Stomach (tissue), 9 donors: ENCODE data around the gene TOMM34. TPM values are rescaled to one million over a fixed set of nuclear protein-coding genes. Genes with fewer than 3 reads are reported as not detected.

ENCODE experiments used
- DNase-seq, 2 donors: peaks; one replicate each; pipeline versions ENCODE4 v3.0.0 to v3.0.0-alpha.2; 2013 to 2019
- H3K27ac ChIP-seq, 5 donors: fragments of 200-600 bp in 4 of 5; sonication (generic) in 4 of 5; one replicate each; pipeline ENCODE4 v1.5.1; 2013 to 2019; ENCODE audit warnings: mild to moderate bottlenecking in 1 of 5, moderate library complexity in 1 of 5
- H3K27me3 ChIP-seq, 3 donors: fragments of 200-600 bp; sonication (generic); one replicate each; pipeline ENCODE4 v1.5.1; 2017 to 2019; ENCODE audit warnings: mixed run types in 1 of 3
- H3K36me3 ChIP-seq, 4 donors: fragments of 200-600 bp; sonication (generic); 1 replicate in 3 of 4; 2 replicates in 1 of 4; pipeline ENCODE4 v1.5.1; 2016 to 2019
- H3K4me1 ChIP-seq, 4 donors: fragments of 200-600 bp; sonication (generic); one replicate each; pipeline ENCODE4 v1.5.1; 2016 to 2019
- H3K4me3 ChIP-seq, 4 donors: fragments of 200-600 bp; sonication (generic) in 3 of 4; one replicate each; pipeline ENCODE4 v1.5.1; 2016 to 2019; ENCODE audit warnings: mild to moderate bottlenecking in 1 of 4
- H3K9me3 ChIP-seq, 4 donors: fragments of 200-600 bp; sonication (generic); one replicate each; pipeline ENCODE4 v1.5.1; 2016 to 2019
- EP300 ChIP-seq: sonication (generic); formaldehyde crosslinking; IDR thresholded peaks from one replicate; pipeline ENCODE4 v1.6.1; 2017; ENCODE audit warnings: antibody characterized with exemption
- POLR2A ChIP-seq, 4 donors: fragments of 450-650 bp; IDR thresholded peaks; one replicate each; pipeline ENCODE4 v1.6.1; 2016; ENCODE audit warnings: antibody characterized with exemption in 4 of 4, control low read depth in 2 of 4, mild to moderate bottlenecking in 1 of 4, moderate library complexity in 1 of 4
- POLR2AphosphoS5 ChIP-seq, 3 donors: sonication (generic); formaldehyde crosslinking; IDR thresholded peaks; one replicate each; pipeline ENCODE4 v1.6.1; 2016; ENCODE audit warnings: antibody characterized with exemption in 3 of 3
- WGBS, 5 donors: extraction: QIAGEN DNeasy Blood & Tissue Kit in 3 of 5; methylation state at CpG; one replicate each; pipeline versions ENCODE4 v1.1.5 to v1.1.7; 2013 to 2018; 5-methylcytosine and 5-hydroxymethylcytosine counted together
- intact Hi-C: fragments of 100-400 bp; cut with DNase I; formaldehyde crosslinking; loops from one replicate; pipeline ENCODE4 v1.15.1; 2023; ENCODE audit warnings: low total_unique reads
- polyA plus RNA-seq, 3 donors: library from polyadenylated mRNA; stranded (reverse); fragments of 200-250 nt; gene quantifications; one replicate each; pipeline ENCODE4 v1.2.3, GENCODE V29; 2013
- total RNA-seq, 5 donors: library from RNA; depleted of rRNA; stranded (reverse); fragments of >200 nt; gene quantifications; one replicate each; pipeline versions ENCODE4 v1.1.0 to v1.2.3, GENCODE V29; 2014 to 2016
- TF ChIP-seq, protein P1 (sequence below), 7 experiments: fragments of 450-650 bp in 4 of 7; fragments of 200-600 bp in 3 of 7; sonication (generic) in 3 of 7; IDR thresholded peaks; one replicate each; pipeline ENCODE4 v1.5.1; 2016 to 2019; ENCODE audit warnings: antibody characterized with exemption in 7 of 7, control low read depth in 2 of 7, mild to moderate bottlenecking in 1 of 7
- donor health status: healthy with polysubstance abuse.
- donor health status: Bipolar disorder and iron deficiency.
- donor health status: healthy.

The TOMM34 gene
- total and polyA plus RNA-seq, 8 donors, result 1.7 to 15.7 (median 9.7) TPM

DNA sequence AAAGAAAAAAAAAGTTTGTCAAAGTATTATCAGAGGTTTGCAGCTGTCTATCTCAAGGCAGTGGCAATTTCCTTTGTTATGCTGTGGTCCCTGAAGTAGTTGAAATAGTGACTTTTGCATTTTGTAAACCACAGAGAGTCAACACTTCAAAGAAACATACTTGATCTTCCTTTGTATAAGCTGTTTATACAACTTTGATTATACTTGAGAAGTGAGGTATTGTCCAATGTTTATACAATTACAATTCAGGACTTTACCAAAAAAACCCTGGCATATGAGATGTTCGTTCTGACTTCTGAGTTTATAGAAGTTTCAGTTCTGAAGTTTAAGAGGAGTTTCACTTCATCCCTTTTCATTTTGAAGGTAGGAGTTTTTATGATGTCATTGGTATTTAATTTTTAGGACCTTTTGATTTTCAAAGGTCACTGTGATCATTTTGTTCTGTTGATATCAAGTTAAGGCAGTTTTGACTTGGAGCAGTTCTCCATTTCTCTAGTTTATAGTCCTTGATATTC lies 10.1 kb upstream of the TOMM34 start:
- TF ChIP-seq, protein P1, sequence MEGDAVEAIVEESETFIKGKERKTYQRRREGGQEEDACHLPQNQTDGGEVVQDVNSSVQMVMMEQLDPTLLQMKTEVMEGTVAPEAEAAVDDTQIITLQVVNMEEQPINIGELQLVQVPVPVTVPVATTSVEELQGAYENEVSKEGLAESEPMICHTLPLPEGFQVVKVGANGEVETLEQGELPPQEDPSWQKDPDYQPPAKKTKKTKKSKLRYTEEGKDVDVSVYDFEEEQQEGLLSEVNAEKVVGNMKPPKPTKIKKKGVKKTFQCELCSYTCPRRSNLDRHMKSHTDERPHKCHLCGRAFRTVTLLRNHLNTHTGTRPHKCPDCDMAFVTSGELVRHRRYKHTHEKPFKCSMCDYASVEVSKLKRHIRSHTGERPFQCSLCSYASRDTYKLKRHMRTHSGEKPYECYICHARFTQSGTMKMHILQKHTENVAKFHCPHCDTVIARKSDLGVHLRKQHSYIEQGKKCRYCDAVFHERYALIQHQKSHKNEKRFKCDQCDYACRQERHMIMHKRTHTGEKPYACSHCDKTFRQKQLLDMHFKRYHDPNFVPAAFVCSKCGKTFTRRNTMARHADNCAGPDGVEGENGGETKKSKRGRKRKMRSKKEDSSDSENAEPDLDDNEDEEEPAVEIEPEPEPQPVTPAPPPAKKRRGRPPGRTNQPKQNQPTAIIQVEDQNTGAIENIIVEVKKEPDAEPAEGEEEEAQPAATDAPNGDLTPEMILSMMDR (IDR thresholded peaks at IDR 0.05), result no peak
- no peak for TF ChIP-seq POLR2A (IDR thresholded peaks at IDR 0.05)
- no peak for TF ChIP-seq POLR2AphosphoS5 (IDR thresholded peaks at IDR 0.05)
- no peak for TF ChIP-seq EP300
- DNase-seq, result peak in 1 of 2 donors; percentile 16
- 14 to 34% (median 23%) methylated on average over 1 of the region's 1 CpG for WGBS, 5 donors
- H3K27me3 ChIP-seq, result no peaks in the 10 kb centered on the region
- peak overlapping the region in 4 of 5 donors; percentile 31 to 90 (median 36) for H3K27ac ChIP-seq
- H3K4me1 ChIP-seq, result peaks cover 14 to 46% (median 38%) of the 10 kb centered on the region in 4 donors
- peaks cover 14 to 35% (median 34%) of the 10 kb centered on the region in 4 donors for H3K36me3 ChIP-seq
- intact Hi-C loops, result no loop called here
- no peak overlapping the region for H3K4me3 ChIP-seq
- no peaks in the 10 kb centered on the region for H3K9me3 ChIP-seq

DNA sequence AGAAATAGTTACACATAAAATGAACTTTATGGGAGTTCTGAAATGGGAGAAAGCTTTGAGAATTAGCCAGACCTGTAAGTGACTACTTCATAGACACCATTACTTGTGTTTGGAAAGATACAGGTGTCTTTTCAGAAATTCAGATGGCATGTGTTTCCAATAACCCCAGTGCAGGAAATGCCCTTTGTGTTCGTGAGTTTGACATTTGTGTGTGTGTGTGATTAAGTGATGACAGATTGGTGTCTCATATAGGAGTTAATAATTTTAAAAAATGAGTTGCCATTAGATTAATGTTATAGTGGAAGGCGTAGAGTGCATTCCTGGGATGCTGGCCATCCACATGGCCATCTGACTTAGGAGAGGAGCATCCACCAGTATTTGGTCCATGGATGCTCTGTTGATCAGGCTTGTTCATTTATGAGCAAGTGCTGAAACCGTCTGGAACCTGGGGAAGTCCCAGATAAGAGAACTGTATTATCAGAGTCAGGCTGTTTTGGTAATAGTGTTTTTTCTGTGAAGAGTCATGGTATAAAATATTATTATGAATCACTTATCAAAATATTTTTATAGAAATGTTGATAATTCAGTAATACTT lies 9.2 kb upstream of the TOMM34 start:
- Histone ChIP-seq H3K27ac (peak overlapping the region in 3 of 5 donors; percentile 31 to 90 (median 40)), H3K4me1 (peaks cover 14 to 46% (median 38%) of the 10 kb centered on the region in 4 donors), H3K4me3 (no peak overlapping the region), H3K9me3 (no peaks in the 10 kb centered on the region), H3K27me3 (no peaks in the 10 kb centered on the region), H3K36me3 (peaks cover 5 to 26% (median 25%) of the 10 kb centered on the region in 4 donors)
- DNase-seq, result no peak
- WGBS, 5 donors, result 42 to 51% (median 46%) methylated on average over 3 of the region's 3 CpGs
- intact Hi-C loops, result no loop called here
- no peak for TF ChIP-seq EP300
- TF ChIP-seq, protein P1 (IDR thresholded peaks at IDR 0.05), result no peak
- no peak for TF ChIP-seq POLR2A (IDR thresholded peaks at IDR 0.05)
- no peak for TF ChIP-seq POLR2AphosphoS5 (IDR thresholded peaks at IDR 0.05)

DNA sequence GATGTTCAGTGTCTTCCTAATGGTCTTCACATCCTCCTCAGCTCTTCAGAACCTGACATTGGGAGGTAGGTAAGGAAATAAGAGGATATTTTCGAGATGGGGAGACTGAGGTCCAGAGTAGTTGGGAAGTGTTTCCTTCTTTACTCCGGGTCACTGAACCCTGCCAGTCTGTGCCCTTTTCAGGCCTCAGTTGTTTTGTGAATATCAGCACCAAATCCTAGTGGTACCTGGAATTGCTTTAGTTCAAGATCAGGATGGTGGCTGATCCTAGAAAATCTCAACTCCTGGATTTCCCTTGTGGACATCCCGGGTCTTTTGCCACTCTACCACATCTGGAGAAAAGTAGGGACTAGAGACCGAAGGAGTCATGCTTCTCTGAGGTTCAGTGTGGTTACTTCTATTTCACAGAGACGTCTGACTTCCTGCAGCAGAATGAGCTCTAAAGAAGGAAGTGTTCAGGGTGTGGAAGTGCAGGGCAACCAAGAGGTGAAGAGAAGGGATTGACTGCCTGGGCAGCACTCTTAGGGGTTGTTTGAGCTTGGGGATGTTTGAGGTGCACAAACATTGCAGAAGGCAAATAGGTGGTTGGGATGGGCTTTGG lies 7.1 kb upstream of the TOMM34 start:
- peak overlapping the region; percentile 73 to 93 (median 82) for H3K4me3 ChIP-seq
- peak overlapping the region; percentile 77 to 91 (median 90) for H3K27ac ChIP-seq
- peak in 1 of 2 donors; percentile 53 for DNase-seq
- H3K9me3 ChIP-seq, result no peaks in the 10 kb centered on the region
- intact Hi-C loops, result no loop called here
- peak in 2 of 3 donors; percentile 61 to 69 for TF ChIP-seq POLR2AphosphoS5 (IDR thresholded peaks at IDR 0.05)
- TF ChIP-seq POLR2A (IDR thresholded peaks at IDR 0.05), result no peak
- H3K4me1 ChIP-seq, result peaks cover 14 to 46% (median 38%) of the 10 kb centered on the region in 4 donors
- 20 to 28% (median 23%) methylated on average over 5 of the region's 5 CpGs for WGBS, 5 donors
- H3K36me3 ChIP-seq, result peaks cover 0 to 6% (median 4%) of the 10 kb centered on the region in 4 donors
- H3K27me3 ChIP-seq, result no peaks in the 10 kb centered on the region

DNA sequence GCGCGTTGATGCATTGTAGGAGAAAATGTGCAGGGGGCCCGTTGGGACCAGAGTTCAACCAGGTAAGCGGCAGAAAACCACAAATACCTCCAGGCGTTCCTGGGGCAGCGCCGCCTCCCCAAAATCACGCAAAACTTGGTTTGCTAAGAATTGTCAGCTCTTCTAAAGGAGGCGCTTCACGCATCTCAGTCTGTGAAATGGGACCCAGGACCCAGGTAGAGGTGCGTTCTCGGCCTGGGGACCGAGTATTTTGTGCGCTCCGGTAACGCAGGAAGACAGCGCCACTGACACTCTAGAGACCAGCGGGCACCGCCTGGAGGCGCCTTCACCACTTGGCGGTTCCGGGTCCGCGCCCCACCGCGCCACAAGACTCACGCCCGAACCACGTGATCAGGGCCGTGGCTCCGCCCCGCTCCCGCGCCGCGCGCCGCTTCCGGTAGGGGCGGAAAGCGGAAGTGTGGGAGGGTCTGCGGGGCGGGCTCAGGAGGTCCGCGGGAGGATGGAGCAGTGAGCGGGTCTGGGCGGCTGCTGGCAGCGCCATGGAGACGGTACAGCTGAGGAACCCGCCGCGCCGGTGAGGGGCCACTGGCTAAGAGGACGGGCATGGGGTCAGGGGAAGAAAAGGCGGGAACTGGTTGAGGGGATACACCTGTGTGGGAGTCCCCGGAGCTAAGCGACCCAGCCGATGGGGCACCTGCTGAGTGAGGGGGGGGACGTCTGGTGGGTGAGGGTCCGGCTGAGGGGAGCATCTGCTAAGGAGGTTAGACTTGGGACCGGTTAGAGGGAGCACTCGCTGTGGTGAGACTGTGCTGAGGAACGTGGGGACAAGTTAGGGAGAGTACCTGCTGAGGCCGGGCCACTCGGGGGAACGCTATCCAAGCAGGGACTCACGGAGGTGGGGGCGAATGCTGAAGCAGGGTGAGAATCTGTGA lies 6.1 kb upstream of the TOMM34 start, which contains the start of gene STK4:
Gene STK4 (plus strand): TSS at position 483 of the 932 bp plus-strand sequence. CDS start 57 bp downstream, at position 540.
- no peaks in the 10 kb centered on the region for H3K36me3 ChIP-seq
- H3K4me1 ChIP-seq, result peaks cover 14 to 46% (median 38%) of the 10 kb centered on the region in 4 donors
- intact Hi-C loops, result no loop called here
- H3K4me3 ChIP-seq, result peak within 1 kb of the TSS; percentile 73 to 93 (median 82)
- WGBS, 5 donors, result 1 to 2% (median 1%) methylated on average over 41 to 68 of the region's 68 CpGs
- no peaks in the 10 kb centered on the region for H3K9me3 ChIP-seq
- peak within 1 kb of the TSS; percentile 82 to 91 (median 90) for H3K27ac ChIP-seq
- DNase-seq, result peak; percentile 95 to 98
- no peak for TF ChIP-seq EP300
- peak; percentile 93 to 99 (median 97) for TF ChIP-seq POLR2AphosphoS5 (IDR thresholded peaks at IDR 0.05)
- TF ChIP-seq, protein P1 (IDR thresholded peaks at IDR 0.05), result peak in 5 of 7 experiments; percentile 21 to 73 (median 44)
- peak in 2 of 4 donors; percentile 51 to 86 for TF ChIP-seq POLR2A (IDR thresholded peaks at IDR 0.05)
- no peaks in the 10 kb centered on the region for H3K27me3 ChIP-seq
